Kidney epithelial cell (primary cell): ENCODE results near the gene MXD4. TPM values are rescaled to one million over a fixed set of nuclear protein-coding genes. Genes with fewer than 3 reads are reported as not detected.
"Not testable (repeated sequence)": the region's sequence is repeated elsewhere in the genome, so short reads cannot be mapped to it uniquely, and the experiment has no call there.

Experiments used
- DNase-seq: peaks from one replicate; pipeline ENCODE4 v3.0.0-alpha.2; 2010; ENCODE audit warnings: low read depth
- H3K27me3 ChIP-seq: 2 replicates; pipeline ENCODE4 v1.6.0; 2011; ENCODE audit warnings: low read length; ENCODE audit not compliant: control insufficient read depth, insufficient read depth
- H3K36me3 ChIP-seq: 2 replicates; pipeline ENCODE4 v1.5.1; 2011; ENCODE audit warnings: low read length; ENCODE audit not compliant: control insufficient read depth, insufficient read depth
- H3K4me3 ChIP-seq: 2 replicates; pipeline ENCODE4 v1.5.1; 2011; ENCODE audit warnings: low read depth, mild to moderate bottlenecking, control low read depth, low read length
- CTCF ChIP-seq: IDR thresholded peaks from 2 replicates; pipeline ENCODE4 v1.5.1; 2011; ENCODE audit warnings: mild to moderate bottlenecking, moderate library complexity, low read length, control low read depth, inconsistent platforms; ENCODE audit not compliant: insufficient read depth, poor library complexity, severe bottlenecking
- total RNA-seq: library from RNA; depleted of rRNA; stranded (reverse); fragments of >200 nt; gene quantifications from 2 replicates; pipeline ENCODE4 v1.2.3, GENCODE V29; 2015

MXD4 gene
- total RNA-seq, 1 donor from 2014 or later = 31.8 TPM

GRCh38 chr4:2226261-2226660 is 35.6 kb downstream of the MXD4 start:
- DNase-seq = no peak

DNA sequence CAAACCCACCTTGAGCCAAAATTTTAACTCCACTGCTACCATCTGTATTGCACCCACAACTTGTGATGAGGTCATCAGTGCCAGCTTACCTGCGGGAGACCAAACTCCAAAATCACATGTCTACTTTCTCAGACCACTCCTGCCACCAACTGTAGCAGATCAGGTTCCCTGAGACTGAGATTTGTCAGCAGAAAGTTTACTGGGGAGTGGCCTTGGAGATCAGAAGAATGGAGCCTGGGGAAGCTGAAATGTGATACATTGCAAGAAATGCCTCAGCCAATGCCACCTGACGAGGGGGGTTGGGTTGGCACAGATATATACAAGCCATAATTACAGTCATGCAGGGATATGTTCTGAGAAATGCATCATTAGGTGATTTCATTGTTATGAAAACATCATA is 39.1 kb downstream of the MXD4 start:
- no peak for DNase-seq
- Histone ChIP-seq H3K27me3 (no peaks in the 10 kb centered on the region), H3K36me3 (no peaks in the 10 kb centered on the region), H3K4me3 (no peak overlapping the region)
- TF ChIP-seq CTCF = no peak

More at GRCh38 chr4:2226261-2226660, 35.6 kb downstream of the MXD4 start:
- H3K4me3 ChIP-seq = no peak overlapping the region
- H3K36me3 ChIP-seq = no peaks in the 10 kb centered on the region
- no peaks in the 10 kb centered on the region for H3K27me3 ChIP-seq
- TF ChIP-seq CTCF = no peak

GRCh38 chr4:2221378-2221777 is 40.5 kb downstream of the MXD4 start:
- H3K36me3 ChIP-seq, H3K27me3 ChIP-seq, DNase-seq, H3K4me3 ChIP-seq: not testable (repeated sequence)

DNA sequence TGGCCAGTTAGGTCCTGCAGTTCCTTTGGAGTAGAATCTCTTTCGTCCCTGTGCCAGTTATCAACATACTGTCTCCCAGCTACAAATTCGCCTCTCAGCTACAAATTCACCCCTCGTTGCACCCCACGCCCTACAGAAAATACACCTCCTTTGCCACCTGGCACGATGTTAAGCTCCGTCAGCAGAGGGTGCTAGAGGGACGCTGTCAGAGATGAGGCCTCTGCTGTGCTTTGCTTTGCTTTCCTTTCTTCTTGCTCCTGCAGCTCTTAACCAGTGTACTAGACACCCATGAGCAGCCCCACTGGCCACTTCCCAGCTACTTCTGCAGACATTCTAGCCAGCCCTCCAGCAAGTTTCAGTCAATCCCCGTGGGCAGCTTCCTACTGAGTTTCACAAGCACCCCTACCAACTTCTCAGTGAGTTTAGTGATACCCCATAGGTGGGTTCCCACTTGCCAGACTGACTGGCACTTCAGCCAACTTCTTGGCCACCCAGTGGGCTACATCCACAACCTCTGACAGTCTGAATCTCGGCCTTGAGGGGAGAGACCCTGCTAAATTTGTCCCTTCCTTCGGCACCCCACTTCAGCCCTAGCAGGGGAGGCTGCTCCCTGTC is 41.8 kb downstream of the MXD4 start:
- Histone ChIP-seq H3K36me3 (no peaks in the 10 kb centered on the region), H3K27me3 (no peaks in the 10 kb centered on the region), H3K4me3 (no peak overlapping the region)
- peak; percentile 19 for DNase-seq
- peak; percentile 90 for TF ChIP-seq CTCF

- Histone ChIP-seq H3K4me3 (no peak overlapping the region), H3K27me3 (no peaks in the 10 kb centered on the region), H3K36me3 (no peaks in the 10 kb centered on the region)
- no peak for DNase-seq
- TF ChIP-seq CTCF = no peak
These were observed 42.6 kb downstream of the MXD4 start for GRCh38 chr4:2219233-2219760.

GRCh38 chr4:2218436-2218835 is 43.5 kb downstream of the MXD4 start:
- Histone ChIP-seq H3K4me3 (no peak overlapping the region), H3K36me3 (no peaks in the 10 kb centered on the region), H3K27me3 (no peaks in the 10 kb centered on the region)
- no peak for DNase-seq
- TF ChIP-seq CTCF = no peak
